Stomach (tissue), 9 donors: ENCODE measurements around the gene GATA2. TPM values are rescaled to one million over a fixed set of nuclear protein-coding genes. Genes with fewer than 3 reads are reported as not detected.

ENCODE experiments used
- DNase-seq, 2 donors: peaks; one replicate each; pipeline versions ENCODE4 v3.0.0 to v3.0.0-alpha.2; 2013 to 2019
- H3K27ac ChIP-seq, 5 donors: fragments of 200-600 bp in 4 of 5; sonication (generic) in 4 of 5; one replicate each; pipeline ENCODE4 v1.5.1; 2013 to 2019; ENCODE audit warnings: mild to moderate bottlenecking in 1 of 5, moderate library complexity in 1 of 5
- H3K27me3 ChIP-seq, 3 donors: fragments of 200-600 bp; sonication (generic); one replicate each; pipeline ENCODE4 v1.5.1; 2017 to 2019; ENCODE audit warnings: mixed run types in 1 of 3
- H3K36me3 ChIP-seq, 4 donors: fragments of 200-600 bp; sonication (generic); 1 replicate in 3 of 4; 2 replicates in 1 of 4; pipeline ENCODE4 v1.5.1; 2016 to 2019
- H3K4me1 ChIP-seq, 4 donors: fragments of 200-600 bp; sonication (generic); one replicate each; pipeline ENCODE4 v1.5.1; 2016 to 2019
- H3K4me3 ChIP-seq, 4 donors: fragments of 200-600 bp; sonication (generic) in 3 of 4; one replicate each; pipeline ENCODE4 v1.5.1; 2016 to 2019; ENCODE audit warnings: mild to moderate bottlenecking in 1 of 4
- H3K9me3 ChIP-seq, 4 donors: fragments of 200-600 bp; sonication (generic); one replicate each; pipeline ENCODE4 v1.5.1; 2016 to 2019
- EP300 ChIP-seq: sonication (generic); formaldehyde crosslinking; IDR thresholded peaks from one replicate; pipeline ENCODE4 v1.6.1; 2017; ENCODE audit warnings: antibody characterized with exemption
- POLR2A ChIP-seq, 4 donors: fragments of 450-650 bp; IDR thresholded peaks; one replicate each; pipeline ENCODE4 v1.6.1; 2016; ENCODE audit warnings: antibody characterized with exemption in 4 of 4, control low read depth in 2 of 4, mild to moderate bottlenecking in 1 of 4, moderate library complexity in 1 of 4
- POLR2AphosphoS5 ChIP-seq, 3 donors: sonication (generic); formaldehyde crosslinking; IDR thresholded peaks; one replicate each; pipeline ENCODE4 v1.6.1; 2016; ENCODE audit warnings: antibody characterized with exemption in 3 of 3
- WGBS, 5 donors: extraction: QIAGEN DNeasy Blood & Tissue Kit in 3 of 5; methylation state at CpG; one replicate each; pipeline versions ENCODE4 v1.1.5 to v1.1.7; 2013 to 2018; 5-methylcytosine and 5-hydroxymethylcytosine counted together
- intact Hi-C: fragments of 100-400 bp; cut with DNase I; formaldehyde crosslinking; loops from one replicate; pipeline ENCODE4 v1.15.1; 2023; ENCODE audit warnings: low total_unique reads
- polyA plus RNA-seq, 3 donors: library from polyadenylated mRNA; stranded (reverse); fragments of 200-250 nt; gene quantifications; one replicate each; pipeline ENCODE4 v1.2.3, GENCODE V29; 2013
- total RNA-seq, 5 donors: library from RNA; depleted of rRNA; stranded (reverse); fragments of >200 nt; gene quantifications; one replicate each; pipeline versions ENCODE4 v1.1.0 to v1.2.3, GENCODE V29; 2014 to 2016
- TF ChIP-seq, protein P1 (sequence below), 7 experiments: fragments of 450-650 bp in 4 of 7; fragments of 200-600 bp in 3 of 7; sonication (generic) in 3 of 7; IDR thresholded peaks; one replicate each; pipeline ENCODE4 v1.5.1; 2016 to 2019; ENCODE audit warnings: antibody characterized with exemption in 7 of 7, control low read depth in 2 of 7, mild to moderate bottlenecking in 1 of 7
- donor health status: healthy with polysubstance abuse.
- donor health status: Bipolar disorder and iron deficiency.
- donor health status: healthy.

Gene GATA2
- total and polyA plus RNA-seq, 8 donors = 2.3 to 9.1 (median 3.4) TPM

DNA sequence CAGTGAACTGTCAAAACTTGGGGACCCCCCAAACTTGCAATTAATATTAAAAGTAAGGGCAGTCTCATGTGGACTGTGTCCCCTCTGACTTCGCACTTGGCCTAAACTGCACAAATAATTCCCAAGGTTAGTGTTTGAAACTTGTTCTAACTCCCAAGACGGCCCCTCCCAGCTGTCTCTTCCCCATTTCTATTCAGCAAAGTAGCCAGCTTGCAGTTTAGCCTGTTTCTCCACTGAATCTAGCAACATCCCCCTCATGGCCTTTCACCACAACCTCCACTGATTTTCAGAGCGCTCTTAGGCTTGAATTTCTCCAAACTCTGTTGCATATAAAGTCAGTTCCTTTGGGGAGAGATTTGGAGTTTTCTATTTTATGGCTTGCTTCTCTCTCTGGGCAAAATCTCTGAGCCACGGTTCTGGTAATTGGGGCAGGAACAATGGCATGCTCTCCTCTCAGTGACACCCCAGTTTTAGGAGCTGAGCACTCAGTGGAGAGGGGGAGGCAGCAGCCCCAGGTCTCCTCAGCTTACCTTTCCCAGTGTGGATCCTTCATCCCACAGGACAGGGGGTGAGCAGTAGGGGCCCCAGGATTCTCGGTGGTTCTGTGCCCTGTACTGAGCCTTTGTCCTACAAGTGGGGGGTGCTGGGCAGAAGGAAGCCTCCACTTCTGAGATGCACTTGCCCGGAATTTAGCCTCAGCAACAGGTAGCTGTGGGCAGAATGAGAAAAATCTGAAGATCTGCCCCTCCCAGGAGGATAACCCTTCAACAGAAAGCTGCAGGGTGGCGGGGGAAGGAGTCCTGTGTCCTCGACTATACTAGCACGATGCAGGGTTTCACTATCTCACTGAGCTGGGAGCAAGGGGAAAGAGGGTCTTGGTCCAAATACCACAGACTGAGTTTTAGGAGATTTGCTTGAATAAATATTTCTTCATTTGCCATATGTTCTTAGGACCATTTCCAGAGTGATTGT, 39.3 kb upstream of the GATA2 start:
- no peak overlapping the region for H3K4me3 ChIP-seq
- DNase-seq = no peak
- 47 to 56% (median 50%) methylated on average over 9 of the region's 9 CpGs for WGBS, 5 donors
- H3K36me3 ChIP-seq = no peaks in the 10 kb centered on the region
- intact Hi-C loops = no loop called here
- H3K4me1 ChIP-seq = no peaks in the 10 kb centered on the region
- TF ChIP-seq EP300 = no peak
- no peak for TF ChIP-seq POLR2A (IDR thresholded peaks at IDR 0.05)
- TF ChIP-seq, protein P1, sequence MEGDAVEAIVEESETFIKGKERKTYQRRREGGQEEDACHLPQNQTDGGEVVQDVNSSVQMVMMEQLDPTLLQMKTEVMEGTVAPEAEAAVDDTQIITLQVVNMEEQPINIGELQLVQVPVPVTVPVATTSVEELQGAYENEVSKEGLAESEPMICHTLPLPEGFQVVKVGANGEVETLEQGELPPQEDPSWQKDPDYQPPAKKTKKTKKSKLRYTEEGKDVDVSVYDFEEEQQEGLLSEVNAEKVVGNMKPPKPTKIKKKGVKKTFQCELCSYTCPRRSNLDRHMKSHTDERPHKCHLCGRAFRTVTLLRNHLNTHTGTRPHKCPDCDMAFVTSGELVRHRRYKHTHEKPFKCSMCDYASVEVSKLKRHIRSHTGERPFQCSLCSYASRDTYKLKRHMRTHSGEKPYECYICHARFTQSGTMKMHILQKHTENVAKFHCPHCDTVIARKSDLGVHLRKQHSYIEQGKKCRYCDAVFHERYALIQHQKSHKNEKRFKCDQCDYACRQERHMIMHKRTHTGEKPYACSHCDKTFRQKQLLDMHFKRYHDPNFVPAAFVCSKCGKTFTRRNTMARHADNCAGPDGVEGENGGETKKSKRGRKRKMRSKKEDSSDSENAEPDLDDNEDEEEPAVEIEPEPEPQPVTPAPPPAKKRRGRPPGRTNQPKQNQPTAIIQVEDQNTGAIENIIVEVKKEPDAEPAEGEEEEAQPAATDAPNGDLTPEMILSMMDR (IDR thresholded peaks at IDR 0.05) = no peak
- no peak for TF ChIP-seq POLR2AphosphoS5 (IDR thresholded peaks at IDR 0.05)
- H3K9me3 ChIP-seq = peaks cover 0 to 4% (median 0%) of the 10 kb centered on the region in 4 donors
- H3K27me3 ChIP-seq = peaks cover 0 to 44% (median 20%) of the 10 kb centered on the region in 3 donors
- no peak overlapping the region for H3K27ac ChIP-seq

DNA sequence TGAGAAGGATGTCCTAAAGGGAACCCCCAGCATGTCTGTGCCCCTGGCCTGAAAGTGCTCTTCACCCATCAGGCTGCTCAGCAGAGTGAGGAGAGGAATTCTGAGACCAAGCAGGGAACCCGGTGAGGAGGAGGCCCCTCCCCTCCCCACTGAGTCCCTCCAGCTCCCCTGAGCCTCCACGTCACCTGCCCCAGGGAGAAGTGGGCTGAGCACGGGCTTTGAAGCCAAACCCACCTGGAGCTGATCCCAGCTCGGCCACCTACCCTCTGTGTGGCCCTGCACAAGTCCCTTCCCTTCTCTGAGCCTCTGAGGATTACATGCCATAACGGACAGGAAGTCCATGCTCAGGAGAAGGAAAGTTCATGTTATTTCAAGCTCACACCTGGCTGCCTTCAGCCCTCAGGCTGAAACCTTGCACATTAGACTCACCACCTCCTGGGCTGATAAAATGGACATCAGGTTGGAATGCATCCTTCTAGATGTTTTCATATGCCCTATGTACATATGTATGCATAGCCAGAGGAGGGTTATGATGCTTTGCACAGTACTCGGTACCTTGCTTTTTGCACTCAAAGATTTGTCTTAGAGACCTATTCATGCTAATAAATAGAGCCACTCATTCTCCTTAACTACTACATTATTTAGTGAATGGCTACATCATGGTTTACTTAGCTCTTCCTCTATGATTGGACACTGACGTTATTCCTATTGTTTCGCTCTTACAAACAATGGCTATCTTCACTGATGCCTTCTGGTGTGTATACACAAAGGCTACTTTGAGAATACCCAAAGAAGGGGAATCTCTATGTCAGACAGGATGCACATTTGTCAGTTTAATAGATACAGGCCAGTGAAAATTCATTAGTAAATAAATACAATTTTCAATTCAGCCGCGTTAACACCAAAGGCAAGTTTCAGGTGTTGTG, 31.6 kb upstream of the GATA2 start:
- DNase-seq = no peak
- TF ChIP-seq POLR2AphosphoS5 (IDR thresholded peaks at IDR 0.05) (no peak), POLR2A (IDR thresholded peaks at IDR 0.05) (no peak), EP300 (no peak)
- TF ChIP-seq, protein P1 (IDR thresholded peaks at IDR 0.05) = no peak
- Histone ChIP-seq H3K9me3 (peaks cover 0 to 4% (median 3%) of the 10 kb centered on the region in 4 donors), H3K27me3 (peaks cover 0 to 62% (median 13%) of the 10 kb centered on the region in 3 donors), H3K4me3 (no peak overlapping the region), H3K27ac (no peak overlapping the region), H3K4me1 (no peaks in the 10 kb centered on the region), H3K36me3 (no peaks in the 10 kb centered on the region)
- 57 to 71% (median 60%) methylated on average over 10 of the region's 10 CpGs for WGBS, 5 donors
- intact Hi-C loops = no loop called here

DNA sequence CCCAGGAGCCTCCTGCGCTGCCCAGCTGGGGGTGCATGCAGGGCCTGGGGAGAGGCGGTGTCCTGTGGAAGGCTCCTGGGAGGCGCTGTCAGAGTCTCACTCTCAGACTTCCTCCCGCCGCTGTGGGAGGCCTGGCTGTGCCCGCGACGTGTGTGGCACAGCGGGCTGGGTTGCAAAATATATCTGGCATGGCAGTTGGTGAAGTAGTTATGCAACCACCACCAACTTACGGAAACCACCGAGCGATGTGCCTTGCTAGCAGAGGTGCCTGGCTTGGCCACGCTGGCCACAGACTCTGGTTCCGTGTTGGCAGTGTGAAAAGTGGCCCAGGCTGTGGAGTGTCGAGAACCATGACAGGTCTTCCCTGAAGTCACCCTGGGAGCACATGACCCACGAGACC, 30.6 kb upstream of the GATA2 start:
- Histone ChIP-seq H3K27ac (no peak overlapping the region), H3K27me3 (peaks cover 0 to 67% (median 13%) of the 10 kb centered on the region in 3 donors), H3K4me3 (no peak overlapping the region), H3K4me1 (no peaks in the 10 kb centered on the region), H3K36me3 (no peaks in the 10 kb centered on the region), H3K9me3 (peaks cover 0 to 4% (median 2%) of the 10 kb centered on the region in 4 donors)
- no peak for DNase-seq
- 86 to 92% (median 90%) methylated on average over 11 to 16 of the region's 16 CpGs for WGBS, 5 donors
- TF ChIP-seq EP300 = no peak
- no peak for TF ChIP-seq POLR2A (IDR thresholded peaks at IDR 0.05)
- TF ChIP-seq, protein P1 (IDR thresholded peaks at IDR 0.05) = no peak
- TF ChIP-seq POLR2AphosphoS5 (IDR thresholded peaks at IDR 0.05) = no peak
- intact Hi-C loops = no loop called here

DNA sequence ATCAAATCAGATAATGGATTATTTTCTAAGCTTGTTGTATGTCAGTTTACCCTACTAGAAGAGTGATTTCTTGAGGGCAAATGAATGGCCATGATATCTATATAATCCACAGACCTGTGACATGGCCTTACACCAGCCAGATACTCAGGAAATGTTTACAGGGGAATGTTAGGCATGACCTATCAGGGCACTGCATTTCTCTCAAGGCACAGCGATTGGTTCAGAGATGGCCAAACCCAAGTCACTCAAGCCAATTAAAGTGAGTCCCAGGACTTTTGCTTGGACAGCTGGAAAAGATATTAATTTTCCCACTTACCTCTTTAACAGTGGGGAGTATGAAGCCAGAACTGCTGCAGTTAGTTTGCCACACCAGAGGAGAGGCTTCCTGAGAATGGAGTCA, 28.7 kb upstream of the GATA2 start:
- no peaks in the 10 kb centered on the region for H3K36me3 ChIP-seq
- peaks cover 0 to 81% (median 13%) of the 10 kb centered on the region in 3 donors for H3K27me3 ChIP-seq
- WGBS, 5 donors = 86 to 100% (median 92%) methylated on average over 1 of the region's 1 CpG
- TF ChIP-seq EP300 (no peak), POLR2A (IDR thresholded peaks at IDR 0.05) (no peak)
- TF ChIP-seq, protein P1 (IDR thresholded peaks at IDR 0.05) = no peak
- no peaks in the 10 kb centered on the region for H3K4me1 ChIP-seq
- intact Hi-C loops = no loop called here
- H3K9me3 ChIP-seq = peaks cover 0 to 4% (median 2%) of the 10 kb centered on the region in 4 donors
- no peak overlapping the region for H3K4me3 ChIP-seq
- no peak for DNase-seq
- H3K27ac ChIP-seq = no peak overlapping the region
